ENCODE measurements around the gene FCAMR. TPM values are rescaled to one million over a fixed set of nuclear protein-coding genes. Genes with fewer than 3 reads are reported as not detected.

Gene FCAMR
- total RNA-seq, 2 donors from 2014 or later, result 2.3 TPM; not detected in 1

- Histone ChIP-seq H3K27ac (no peak overlapping the region), H3K36me3 (no peaks in the 10 kb centered on the region), H3K4me3 (no peak overlapping the region), H3K4me1 (replicated peaks) (no peaks in the 10 kb centered on the region), H3K27me3 (replicated peaks; ENCODE audit: insufficient read depth) (no peaks in the 10 kb centered on the region), H3K9me3 (no peaks in the 10 kb centered on the region)
- intact Hi-C loops (cut with DNase I), result loop anchor here (10.0 kb wide), 1 partner anchor 483 kb away; no protein-coding TSS in a partner anchor
- no peak for DNase-seq (ENCODE audit: low spot score)
- TF ChIP-seq POLR2AphosphoS5 (IDR thresholded peaks at IDR 0.05), result no peak
- 57% methylated on average over 7 of the region's 7 CpGs for WGBS
Observed at GRCh38 chr1:206978259-206978658, 8.0 kb upstream of the FCAMR start.

GRCh38 chr1:206975306-206975705 is 5.0 kb upstream of the FCAMR start:
- no peaks in the 10 kb centered on the region for H3K9me3 ChIP-seq
- no peaks in the 10 kb centered on the region for H3K27me3 ChIP-seq (replicated peaks; ENCODE audit: insufficient read depth)
- no peaks in the 10 kb centered on the region for H3K4me1 ChIP-seq (replicated peaks)
- no peak overlapping the region for H3K27ac ChIP-seq
- no peaks in the 10 kb centered on the region for H3K36me3 ChIP-seq
- DNase-seq (ENCODE audit: low spot score), result no peak
- TF ChIP-seq POLR2A (IDR thresholded peaks at IDR 0.05), result no peak
- no peak for TF ChIP-seq CTCF (IDR thresholded peaks at IDR 0.05)
- no peak for TF ChIP-seq POLR2AphosphoS5 (IDR thresholded peaks at IDR 0.05)
- H3K4me3 ChIP-seq, result no peak overlapping the region
- 92% methylated on average over 1 of the region's 1 CpG for WGBS
- intact Hi-C loops (cut with DNase I), result loop anchor here (10.0 kb wide), 1 partner anchor 481 kb away; no protein-coding TSS in a partner anchor

GRCh38 chr1:206974140-206974539 is 3.9 kb upstream of the FCAMR start:
- intact Hi-C loops (cut with DNase I), result loop anchor here (10.0 kb wide), 1 partner anchor 479 kb away; no protein-coding TSS in a partner anchor
- WGBS, result 82% methylated on average over 3 of the region's 3 CpGs

GRCh38 chr1:206972728-206973127 is 2.5 kb upstream of the FCAMR start:
- no peaks in the 10 kb centered on the region for H3K9me3 ChIP-seq
- H3K36me3 ChIP-seq, result no peaks in the 10 kb centered on the region
- DNase-seq (ENCODE audit: low spot score), result no peak
- H3K4me3 ChIP-seq, result no peak overlapping the region
- TF ChIP-seq POLR2AphosphoS5 (IDR thresholded peaks at IDR 0.05) (no peak), CTCF (IDR thresholded peaks at IDR 0.05) (no peak), POLR2A (IDR thresholded peaks at IDR 0.05) (no peak)
- no peaks in the 10 kb centered on the region for H3K4me1 ChIP-seq (replicated peaks)
- intact Hi-C loops (cut with DNase I), result loop anchor here (10.0 kb wide), 1 partner anchor 478 kb away; no protein-coding TSS in a partner anchor
- H3K27me3 ChIP-seq (replicated peaks; ENCODE audit: insufficient read depth), result no peaks in the 10 kb centered on the region
- no peak overlapping the region for H3K27ac ChIP-seq
- 50% methylated on average over 2 of the region's 2 CpGs for WGBS

More at GRCh38 chr1:206974140-206974539, 3.9 kb upstream of the FCAMR start:
- no peaks in the 10 kb centered on the region for H3K36me3 ChIP-seq
- H3K4me3 ChIP-seq, result no peak overlapping the region
- no peaks in the 10 kb centered on the region for H3K4me1 ChIP-seq (replicated peaks)
- TF ChIP-seq POLR2AphosphoS5 (IDR thresholded peaks at IDR 0.05) (no peak), CTCF (IDR thresholded peaks at IDR 0.05) (no peak), POLR2A (IDR thresholded peaks at IDR 0.05) (no peak)
- H3K27me3 ChIP-seq (replicated peaks; ENCODE audit: insufficient read depth), result no peaks in the 10 kb centered on the region
- H3K27ac ChIP-seq, result no peak overlapping the region
- H3K9me3 ChIP-seq, result no peaks in the 10 kb centered on the region
- no peak for DNase-seq (ENCODE audit: low spot score)

GRCh38 chr1:206971029-206971655 is 882 bp upstream of the FCAMR start:
- intact Hi-C loops (cut with DNase I), result loop anchor here (10.0 kb wide), 1 partner anchor 476 kb away; no protein-coding TSS in a partner anchor
- whole genome bisulfite sequencing, result 82% methylated on average over 2 of the region's 2 CpGs

More at GRCh38 chr1:206971029-206971655, 882 bp upstream of the FCAMR start:
- Histone ChIP-seq H3K9me3 (no peaks in the 10 kb centered on the region), H3K36me3 (no peaks in the 10 kb centered on the region), H3K4me3 (no peak overlapping the region), H3K27me3 (replicated peaks; ENCODE audit: insufficient read depth) (no peaks in the 10 kb centered on the region), H3K27ac (no peak overlapping the region), H3K4me1 (replicated peaks) (no peaks in the 10 kb centered on the region)
- TF ChIP-seq POLR2A (IDR thresholded peaks at IDR 0.05), result no peak
- TF ChIP-seq POLR2AphosphoS5 (IDR thresholded peaks at IDR 0.05), result no peak
- TF ChIP-seq CTCF (IDR thresholded peaks at IDR 0.05), result no peak
- DNase-seq (ENCODE audit: low spot score), result no peak
